WTC11 (cell line): ENCODE results near the gene ARHGAP22. TPM values are rescaled to one million over a fixed set of nuclear protein-coding genes. Genes with fewer than 3 reads are reported as not detected.

Source experiments
- ATAC-seq: fragments of 200-7000 bp; cut with Tn5 transposase; 2 replicates; pipeline ENCODE4 v1.10.0; 2021; ENCODE audit warnings: mild to moderate bottlenecking, moderate library complexity
- CTCF ChIA-PET: fragments of 300-600 bp; sonication (Branson Sonifier 250); formaldehyde crosslinking; loops from one replicate; lab custom pipeline; 2021; ENCODE audit warnings: antibody characterized with exemption; lab: Charles Lee
- POLR2A ChIA-PET: fragments of 350-600 bp; sonication (Branson Sonifier 250); formaldehyde crosslinking; loops from one replicate; lab custom pipeline; 2021; ENCODE audit warnings: antibody characterized with exemption; lab: Charles Lee
- DNase-seq: peaks from one replicate; pipeline ENCODE4 v3.0.0; 2021; ENCODE audit warnings: low spot score
- H3K27ac Mint-ChIP-seq: 2 replicates; pipeline ENCODE4 v1.8.0; 2021; ENCODE audit warnings: mixed read lengths
- H3K27me3 Mint-ChIP-seq: 2 replicates; pipeline ENCODE4 v1.8.0; 2021; ENCODE audit warnings: low read depth, mild to moderate bottlenecking, moderate library complexity, mixed read lengths
- H3K36me3 Mint-ChIP-seq: 2 replicates; pipeline ENCODE4 v1.8.0; 2021; ENCODE audit warnings: mixed read lengths
- H3K4me1 Mint-ChIP-seq: 2 replicates; pipeline ENCODE4 v1.8.0; 2022; ENCODE audit warnings: mixed read lengths
- H3K4me3 Mint-ChIP-seq: 2 replicates; pipeline ENCODE4 v1.8.0; 2021; ENCODE audit warnings: mild to moderate bottlenecking, moderate library complexity, mixed read lengths
- H3K9me3 Mint-ChIP-seq: 2 replicates; pipeline ENCODE4 v1.8.0; 2021; ENCODE audit warnings: mixed read lengths
- ATF1 ChIP-seq: sonication (generic); formaldehyde crosslinking; IDR thresholded peaks from 2 replicates; pipeline ENCODE4 v1.8.1; 2023; ENCODE audit warnings: mild to moderate bottlenecking, moderate library complexity, missing genetic modification reagents
- ATF2 ChIP-seq: sonication (generic); formaldehyde crosslinking; IDR thresholded peaks from 2 replicates; pipeline ENCODE4 v1.8.1; 2022; ENCODE audit warnings: low read depth, missing genetic modification reagents, borderline replicate concordance
- EMX1 ChIP-seq: fragments of 250-450 bp; sonication (Bioruptor Pico); IDR thresholded peaks from 2 replicates; pipeline ENCODE4 v1.8.0; 2021; ENCODE audit warnings: mild to moderate bottlenecking
- ESRRA ChIP-seq: sonication (generic); formaldehyde crosslinking; IDR thresholded peaks from 2 replicates; pipeline ENCODE4 v1.8.1; 2022; ENCODE audit warnings: mild to moderate bottlenecking, missing genetic modification reagents, borderline replicate concordance
- GRHL2 ChIP-seq: fragments of 250-450 bp; sonication (Bioruptor Pico); IDR thresholded peaks from 2 replicates; pipeline ENCODE4 v1.8.0; 2022; ENCODE audit warnings: mild to moderate bottlenecking, moderate library complexity; ENCODE audit not compliant: insufficient replicate concordance, severe bottlenecking
- GTF2I ChIP-seq: fragments of 250-450 bp; sonication (Bioruptor Pico); conservative IDR thresholded peaks from 2 replicates; pipeline ENCODE4 v1.4.0; 2021; ENCODE audit warnings: mild to moderate bottlenecking
- JAZF1 ChIP-seq: fragments of 250-450 bp; sonication (Bioruptor Pico); IDR thresholded peaks from 2 replicates; pipeline ENCODE4 v1.9.0; 2021; ENCODE audit warnings: moderate library complexity, mild to moderate bottlenecking, inconsistent platforms
- JUN ChIP-seq: sonication (generic); formaldehyde crosslinking; IDR thresholded peaks from 2 replicates; pipeline ENCODE4 v1.8.0; 2023; ENCODE audit warnings: mild to moderate bottlenecking, missing genetic modification reagents
- PREB ChIP-seq: sonication (generic); formaldehyde crosslinking; IDR thresholded peaks from 2 replicates; pipeline ENCODE4 v1.8.1; 2022; ENCODE audit warnings: mild to moderate bottlenecking, missing genetic modification reagents, moderate library complexity, borderline replicate concordance
- TCF7 ChIP-seq: sonication (generic); formaldehyde crosslinking; IDR thresholded peaks from 2 replicates; pipeline ENCODE4 v1.8.0; 2022; ENCODE audit warnings: mild to moderate bottlenecking, low read depth, missing genetic modification reagents, moderate library complexity
- TEAD4 ChIP-seq: sonication (generic); formaldehyde crosslinking; IDR thresholded peaks from 2 replicates; pipeline ENCODE4 v1.8.0; 2022; ENCODE audit warnings: mild to moderate bottlenecking, missing genetic modification reagents
- ZBTB43 ChIP-seq: sonication (generic); formaldehyde crosslinking; IDR thresholded peaks from 2 replicates; pipeline ENCODE4 v1.8.1; 2023; ENCODE audit warnings: mild to moderate bottlenecking, missing genetic modification reagents
- ZNF396 ChIP-seq: fragments of 250-450 bp; sonication (Bioruptor Pico); IDR thresholded peaks from 2 replicates; pipeline ENCODE4 v1.8.0; 2021; ENCODE audit warnings: mild to moderate bottlenecking, moderate library complexity, borderline replicate concordance
- ZNF416 ChIP-seq: fragments of 250-450 bp; sonication (Bioruptor Pico); IDR thresholded peaks from 2 replicates; pipeline ENCODE4 v1.9.0; 2021; ENCODE audit warnings: mild to moderate bottlenecking, inconsistent platforms
- ZNF532 ChIP-seq: fragments of 250-450 bp; sonication (Bioruptor Pico); IDR thresholded peaks from 2 replicates; pipeline ENCODE4 v1.9.0; 2021; ENCODE audit warnings: mild to moderate bottlenecking, borderline replicate concordance
- total RNA-seq: library from RNA; stranded (reverse); gene quantifications from 3 replicates; pipeline ENCODE4 v1.2.3, GENCODE V29; 2021
- TF ChIP-seq, protein P1 (sequence below): sonication (generic); formaldehyde crosslinking; IDR thresholded peaks from 2 replicates; pipeline ENCODE4 v1.8.0; 2023; ENCODE audit warnings: missing genetic modification reagents, mild to moderate bottlenecking, borderline replicate concordance
- TF ChIP-seq, protein P2 (sequence below): sonication (generic); formaldehyde crosslinking; IDR thresholded peaks from 2 replicates; pipeline ENCODE4 v1.8.1; 2023; ENCODE audit warnings: mild to moderate bottlenecking, moderate library complexity, missing genetic modification reagents
- TF ChIP-seq, protein P3 (sequence below): fragments of 200-600 bp; IDR thresholded peaks from 2 replicates; pipeline ENCODE4 v1.8.0; 2022; ENCODE audit warnings: antibody characterized with exemption

The ARHGAP22 gene
- total RNA-seq, 1 experiment from 2014 or later = 8.6 TPM

DNA sequence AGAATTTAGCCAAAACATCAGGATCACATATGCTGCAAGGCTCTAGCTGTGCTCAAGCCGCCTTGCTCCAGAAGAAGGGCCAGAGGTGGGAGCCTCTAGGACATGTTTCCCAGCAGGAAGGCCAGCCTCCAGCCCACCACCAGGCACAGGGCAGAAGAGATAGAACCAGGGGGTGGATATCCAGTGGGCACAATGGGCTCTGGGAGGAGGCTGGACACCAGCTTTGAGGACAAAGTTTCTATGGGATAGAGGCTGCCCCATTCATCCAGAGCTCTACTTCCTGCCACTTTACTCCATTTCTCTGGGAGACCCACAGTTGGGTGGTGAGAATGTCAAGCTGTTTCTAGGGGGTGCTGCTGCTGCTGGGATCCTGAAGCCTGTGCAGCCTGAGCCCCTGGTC lies 77.1 kb downstream of the ARHGAP22 start (continued):
- TF ChIP-seq, protein P1, sequence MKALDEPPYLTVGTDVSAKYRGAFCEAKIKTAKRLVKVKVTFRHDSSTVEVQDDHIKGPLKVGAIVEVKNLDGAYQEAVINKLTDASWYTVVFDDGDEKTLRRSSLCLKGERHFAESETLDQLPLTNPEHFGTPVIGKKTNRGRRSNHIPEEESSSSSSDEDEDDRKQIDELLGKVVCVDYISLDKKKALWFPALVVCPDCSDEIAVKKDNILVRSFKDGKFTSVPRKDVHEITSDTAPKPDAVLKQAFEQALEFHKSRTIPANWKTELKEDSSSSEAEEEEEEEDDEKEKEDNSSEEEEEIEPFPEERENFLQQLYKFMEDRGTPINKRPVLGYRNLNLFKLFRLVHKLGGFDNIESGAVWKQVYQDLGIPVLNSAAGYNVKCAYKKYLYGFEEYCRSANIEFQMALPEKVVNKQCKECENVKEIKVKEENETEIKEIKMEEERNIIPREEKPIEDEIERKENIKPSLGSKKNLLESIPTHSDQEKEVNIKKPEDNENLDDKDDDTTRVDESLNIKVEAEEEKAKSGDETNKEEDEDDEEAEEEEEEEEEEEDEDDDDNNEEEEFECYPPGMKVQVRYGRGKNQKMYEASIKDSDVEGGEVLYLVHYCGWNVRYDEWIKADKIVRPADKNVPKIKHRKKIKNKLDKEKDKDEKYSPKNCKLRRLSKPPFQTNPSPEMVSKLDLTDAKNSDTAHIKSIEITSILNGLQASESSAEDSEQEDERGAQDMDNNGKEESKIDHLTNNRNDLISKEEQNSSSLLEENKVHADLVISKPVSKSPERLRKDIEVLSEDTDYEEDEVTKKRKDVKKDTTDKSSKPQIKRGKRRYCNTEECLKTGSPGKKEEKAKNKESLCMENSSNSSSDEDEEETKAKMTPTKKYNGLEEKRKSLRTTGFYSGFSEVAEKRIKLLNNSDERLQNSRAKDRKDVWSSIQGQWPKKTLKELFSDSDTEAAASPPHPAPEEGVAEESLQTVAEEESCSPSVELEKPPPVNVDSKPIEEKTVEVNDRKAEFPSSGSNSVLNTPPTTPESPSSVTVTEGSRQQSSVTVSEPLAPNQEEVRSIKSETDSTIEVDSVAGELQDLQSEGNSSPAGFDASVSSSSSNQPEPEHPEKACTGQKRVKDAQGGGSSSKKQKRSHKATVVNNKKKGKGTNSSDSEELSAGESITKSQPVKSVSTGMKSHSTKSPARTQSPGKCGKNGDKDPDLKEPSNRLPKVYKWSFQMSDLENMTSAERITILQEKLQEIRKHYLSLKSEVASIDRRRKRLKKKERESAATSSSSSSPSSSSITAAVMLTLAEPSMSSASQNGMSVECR = no peak
- no peak for TF ChIP-seq JUN (CRISPR knock-in tag)
- no peak for TF ChIP-seq ZNF532 (CRISPR knock-in tag)
- TF ChIP-seq GRHL2 (CRISPR knock-in tag) = no peak
- TF ChIP-seq ATF1 (CRISPR knock-in tag) = no peak

DNA sequence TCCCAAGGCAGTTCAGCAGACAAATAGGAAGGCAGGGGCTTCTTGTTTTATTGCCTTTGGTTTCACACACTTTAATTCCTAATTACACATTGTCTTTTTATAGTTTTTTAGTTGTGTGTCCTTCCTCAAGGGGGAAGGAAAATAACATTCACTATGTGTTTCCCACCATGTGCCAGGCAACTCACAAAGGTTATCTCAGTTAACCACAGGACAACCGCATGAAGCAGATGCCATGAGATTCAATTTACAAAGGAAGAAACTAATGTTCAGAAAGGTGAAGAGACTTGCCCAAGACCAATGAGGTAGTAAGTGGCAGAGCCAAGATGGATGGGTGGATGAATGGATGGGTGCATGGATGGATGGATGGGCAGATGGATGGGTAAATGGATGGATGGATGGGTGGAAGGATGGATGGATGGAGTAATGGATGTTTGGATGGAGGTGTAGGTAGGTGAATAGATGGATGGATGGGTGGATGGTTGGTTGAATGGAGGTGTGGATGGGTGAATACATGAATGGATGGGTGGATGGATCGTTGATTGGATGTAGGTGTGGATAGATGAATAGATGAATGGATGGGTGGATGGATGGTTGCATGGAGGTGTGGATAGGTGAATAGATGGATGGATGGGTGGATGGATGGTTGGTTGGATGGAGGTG lies 77.9 kb downstream of the ARHGAP22 start:
- Mint-ChIP-seq H3K4me3 (no peak overlapping the region), H3K9me3 (peaks cover 14% of the 10 kb centered on the region), H3K27me3 (peaks cover 11% of the 10 kb centered on the region), H3K4me1 (peaks cover 18% of the 10 kb centered on the region), H3K27ac (no peak overlapping the region), H3K36me3 (no peaks in the 10 kb centered on the region)
- no peak for TF ChIP-seq ZNF396 (CRISPR knock-in tag)
- TF ChIP-seq, protein P2, sequence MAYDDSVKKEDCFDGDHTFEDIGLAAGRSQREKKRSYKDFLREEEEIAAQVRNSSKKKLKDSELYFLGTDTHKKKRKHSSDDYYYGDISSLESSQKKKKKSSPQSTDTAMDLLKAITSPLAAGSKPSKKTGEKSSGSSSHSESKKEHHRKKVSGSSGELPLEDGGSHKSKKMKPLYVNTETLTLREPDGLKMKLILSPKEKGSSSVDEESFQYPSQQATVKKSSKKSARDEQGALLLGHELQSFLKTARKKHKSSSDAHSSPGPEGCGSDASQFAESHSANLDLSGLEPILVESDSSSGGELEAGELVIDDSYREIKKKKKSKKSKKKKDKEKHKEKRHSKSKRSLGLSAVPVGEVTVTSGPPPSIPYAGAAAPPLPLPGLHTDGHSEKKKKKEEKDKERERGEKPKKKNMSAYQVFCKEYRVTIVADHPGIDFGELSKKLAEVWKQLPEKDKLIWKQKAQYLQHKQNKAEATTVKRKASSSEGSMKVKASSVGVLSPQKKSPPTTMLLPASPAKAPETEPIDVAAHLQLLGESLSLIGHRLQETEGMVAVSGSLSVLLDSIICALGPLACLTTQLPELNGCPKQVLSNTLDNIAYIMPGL (CRISPR knock-in tag) = no peak
- TF ChIP-seq ZNF416 (CRISPR knock-in tag) = no peak
- no peak for TF ChIP-seq ATF2 (CRISPR knock-in tag)
- TF ChIP-seq, protein P3, sequence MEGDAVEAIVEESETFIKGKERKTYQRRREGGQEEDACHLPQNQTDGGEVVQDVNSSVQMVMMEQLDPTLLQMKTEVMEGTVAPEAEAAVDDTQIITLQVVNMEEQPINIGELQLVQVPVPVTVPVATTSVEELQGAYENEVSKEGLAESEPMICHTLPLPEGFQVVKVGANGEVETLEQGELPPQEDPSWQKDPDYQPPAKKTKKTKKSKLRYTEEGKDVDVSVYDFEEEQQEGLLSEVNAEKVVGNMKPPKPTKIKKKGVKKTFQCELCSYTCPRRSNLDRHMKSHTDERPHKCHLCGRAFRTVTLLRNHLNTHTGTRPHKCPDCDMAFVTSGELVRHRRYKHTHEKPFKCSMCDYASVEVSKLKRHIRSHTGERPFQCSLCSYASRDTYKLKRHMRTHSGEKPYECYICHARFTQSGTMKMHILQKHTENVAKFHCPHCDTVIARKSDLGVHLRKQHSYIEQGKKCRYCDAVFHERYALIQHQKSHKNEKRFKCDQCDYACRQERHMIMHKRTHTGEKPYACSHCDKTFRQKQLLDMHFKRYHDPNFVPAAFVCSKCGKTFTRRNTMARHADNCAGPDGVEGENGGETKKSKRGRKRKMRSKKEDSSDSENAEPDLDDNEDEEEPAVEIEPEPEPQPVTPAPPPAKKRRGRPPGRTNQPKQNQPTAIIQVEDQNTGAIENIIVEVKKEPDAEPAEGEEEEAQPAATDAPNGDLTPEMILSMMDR = no peak
- TF ChIP-seq EMX1 (CRISPR knock-in tag) = no peak
- no peak for TF ChIP-seq GTF2I (CRISPR knock-in tag)
- TF ChIP-seq ZBTB43 (CRISPR knock-in tag) = no peak
- TF ChIP-seq ESRRA (CRISPR knock-in tag) = no peak
- no peak for TF ChIP-seq TEAD4
- TF ChIP-seq JAZF1 (CRISPR knock-in tag) = no peak
- no peak for TF ChIP-seq TCF7 (CRISPR knock-in tag)
- no peak for TF ChIP-seq ATF1 (CRISPR knock-in tag)
- no peak for TF ChIP-seq PREB
- ATAC-seq = no peak
- POLR2A ChIA-PET = no interaction called here
- CTCF ChIA-PET = interaction anchor here (0.5 to 1.1 kb wide), 3 partner anchors 9 to 129 kb away, joined by 3 to 4 read pairs (median 3); no protein-coding TSS in a partner anchor
- no peak for DNase-seq
